ENCODE measurements around the gene NXPE4. TPM values are rescaled to one million over a fixed set of nuclear protein-coding genes. Genes with fewer than 3 reads are reported as not detected.

The NXPE4 gene
- total RNA-seq, 1 experiment from 2014 or later = not detected

DNA sequence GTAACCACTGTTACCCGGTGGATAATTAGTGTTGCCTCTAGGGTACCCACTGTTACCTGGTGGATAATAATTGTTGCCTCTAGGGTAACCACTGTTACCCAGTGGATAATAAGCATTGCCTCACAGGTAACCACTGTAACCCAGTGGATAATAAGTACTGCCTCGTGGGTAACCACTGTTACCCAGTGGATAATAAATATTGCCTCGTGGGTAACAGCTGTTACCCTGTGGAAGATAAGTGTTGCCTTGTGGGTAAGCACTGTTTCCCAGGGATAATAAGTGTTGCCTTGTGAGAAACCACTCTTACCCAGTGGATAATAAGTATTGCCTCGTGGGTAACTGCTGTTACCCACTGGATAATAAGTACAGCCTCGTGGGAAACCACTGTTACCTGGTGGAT, 9.3 kb upstream of the NXPE4 start:
- Mint-ChIP-seq H3K9me3 (peaks cover 21% of the 10 kb centered on the region in 2 experiments), H3K4me3 (no peak overlapping the region), H3K27ac (no peak overlapping the region), H3K4me1 (no peaks in the 10 kb centered on the region), H3K36me3 (ENCODE audit: insufficient read depth in 1 of 3, low read depth in 3 of 3) (peaks cover 2 to 10% (median 2%) of the 10 kb centered on the region in 3 experiments; a peak in 2 of 7 replicates), H3K27me3 (ENCODE audit: low read depth) (no peaks in the 10 kb centered on the region)
- Histone ChIP-seq H4K5ac (ENCODE audit: insufficient read length, low read depth, low read length) (no peak overlapping the region), H3K27me3 (ENCODE audit: insufficient read depth, low read length) (no peaks in the 10 kb centered on the region), H4K20me1 (ENCODE audit: control insufficient read depth, insufficient read depth, insufficient read length) (no peaks in the 10 kb centered on the region), H3K79me1 (ENCODE audit: insufficient read depth, low read depth, low read length, poor library complexity, severe bottlenecking) (no peaks in the 10 kb centered on the region), H3K56ac (ENCODE audit: insufficient read length, low read depth, low read length) (no peak overlapping the region), H3K4me2 (ENCODE audit: insufficient read depth, insufficient read length, low read length) (no peak overlapping the region), H4K91ac (ENCODE audit: insufficient read length, low read depth, low read length) (no peak overlapping the region), H3K4ac (ENCODE audit: low read depth, low read length) (no peak overlapping the region), H3K23me2 (ENCODE audit: insufficient read length, low read depth, low read length, poor library complexity, severe bottlenecking) (no peaks in the 10 kb centered on the region), H4K8ac (replicated peaks; ENCODE audit: insufficient read length, low read depth, low read length) (no peak overlapping the region), H3K79me2 (ENCODE audit: insufficient read depth, low read length) (no peaks in the 10 kb centered on the region), H3K23ac (ENCODE audit: insufficient read length, low read depth, low read length) (no peak overlapping the region), H2BK15ac (ENCODE audit: low read depth, low read length) (no peak overlapping the region), H3T11ph (ENCODE audit: low read length) (no peak overlapping the region), H3K9ac (ENCODE audit: extremely low read depth, insufficient read length, low read length) (no peak overlapping the region), H3K9me3 (ENCODE audit: control insufficient read depth, low read depth, low read length) (no peaks in the 10 kb centered on the region), H3K14ac (ENCODE audit: insufficient read depth, low read length) (no peak overlapping the region), H3K18ac (ENCODE audit: insufficient read length, low read depth, low read length) (no peak overlapping the region), H2BK120ac (ENCODE audit: low read depth, low read length, poor library complexity, severe bottlenecking) (no peak overlapping the region), H3K27ac (ENCODE audit: insufficient read length, low read depth, low read length) (no peak overlapping the region), H2AFZ (ENCODE audit: low read length) (no peak overlapping the region), H2BK5ac (ENCODE audit: insufficient read length, low read length) (no peak overlapping the region), H2BK12ac (ENCODE audit: insufficient read length, low read depth, low read length) (no peak overlapping the region), H2AK5ac (ENCODE audit: insufficient read length, low read length) (no peak overlapping the region), H3K4me1 (ENCODE audit: insufficient read depth, low read length) (no peaks in the 10 kb centered on the region), H2BK20ac (ENCODE audit: low read depth, low read length, poor library complexity, severe bottlenecking) (no peak overlapping the region)
- no peak for DNase-seq
- no CpG with 5 or more reads among the region's 5 CpGs for WGBS (ENCODE audit: extremely low coverage, insufficient read length, low lambda C conversion rate)
- TF ChIP-seq, protein P1, sequence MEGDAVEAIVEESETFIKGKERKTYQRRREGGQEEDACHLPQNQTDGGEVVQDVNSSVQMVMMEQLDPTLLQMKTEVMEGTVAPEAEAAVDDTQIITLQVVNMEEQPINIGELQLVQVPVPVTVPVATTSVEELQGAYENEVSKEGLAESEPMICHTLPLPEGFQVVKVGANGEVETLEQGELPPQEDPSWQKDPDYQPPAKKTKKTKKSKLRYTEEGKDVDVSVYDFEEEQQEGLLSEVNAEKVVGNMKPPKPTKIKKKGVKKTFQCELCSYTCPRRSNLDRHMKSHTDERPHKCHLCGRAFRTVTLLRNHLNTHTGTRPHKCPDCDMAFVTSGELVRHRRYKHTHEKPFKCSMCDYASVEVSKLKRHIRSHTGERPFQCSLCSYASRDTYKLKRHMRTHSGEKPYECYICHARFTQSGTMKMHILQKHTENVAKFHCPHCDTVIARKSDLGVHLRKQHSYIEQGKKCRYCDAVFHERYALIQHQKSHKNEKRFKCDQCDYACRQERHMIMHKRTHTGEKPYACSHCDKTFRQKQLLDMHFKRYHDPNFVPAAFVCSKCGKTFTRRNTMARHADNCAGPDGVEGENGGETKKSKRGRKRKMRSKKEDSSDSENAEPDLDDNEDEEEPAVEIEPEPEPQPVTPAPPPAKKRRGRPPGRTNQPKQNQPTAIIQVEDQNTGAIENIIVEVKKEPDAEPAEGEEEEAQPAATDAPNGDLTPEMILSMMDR (conservative IDR thresholded peaks at IDR 0.05) = no peak
